OCI-LY3 (cell line): ENCODE data around the gene MED13.

ENCODE experiments used
- EZH2phosphoT487 ChIP-seq: fragments of 200-600 bp; shearing (Covaris generic); IDR thresholded peaks from 2 replicates; pipeline ENCODE4 v1.6.1; 2018; ENCODE audit warnings: antibody characterized with exemption, mixed run types, low read depth
- TF ChIP-seq, protein P1 (sequence below): fragments of 200-600, 300-600 bp; sonication (generic); IDR thresholded peaks from 2 replicates; pipeline ENCODE4 v1.5.1; 2014; ENCODE audit warnings: antibody characterized with exemption, low read length, low read depth

DNA sequence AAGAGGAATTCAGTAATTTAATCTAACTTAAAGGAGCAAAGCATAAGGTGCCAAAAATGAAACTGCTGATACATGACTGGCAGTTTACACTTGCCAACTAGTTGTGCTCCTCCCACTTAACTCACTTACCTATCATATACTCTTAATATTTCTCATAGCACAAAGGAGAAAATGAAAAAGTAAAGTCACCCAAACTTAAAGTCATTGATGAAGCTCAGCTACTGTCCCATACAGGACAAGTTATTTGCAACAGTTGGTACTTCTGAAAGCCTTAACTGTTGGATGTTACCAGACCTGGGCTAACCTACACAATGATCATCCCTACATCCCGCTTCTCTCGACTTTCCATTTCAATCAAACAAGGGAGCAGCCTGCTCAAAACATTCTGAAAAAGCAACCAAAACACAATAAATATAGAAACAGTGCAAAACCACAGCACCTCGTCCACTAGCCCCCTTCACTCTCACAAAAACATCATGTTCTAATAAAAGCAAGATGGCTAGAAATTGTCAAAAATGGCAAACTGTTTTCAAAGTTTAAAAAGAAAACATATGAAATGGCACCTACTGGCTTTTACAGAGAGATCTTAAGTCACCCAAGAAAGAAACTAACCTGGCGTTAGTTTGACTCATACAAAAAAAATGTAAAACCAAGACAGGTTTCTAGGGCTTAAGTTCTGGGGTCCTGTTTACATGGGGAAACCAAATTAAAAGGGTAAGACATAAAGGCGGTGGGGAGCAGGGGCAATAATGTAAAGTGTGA lies 868 bp downstream of the MED13 start:
- TF ChIP-seq, protein P1, sequence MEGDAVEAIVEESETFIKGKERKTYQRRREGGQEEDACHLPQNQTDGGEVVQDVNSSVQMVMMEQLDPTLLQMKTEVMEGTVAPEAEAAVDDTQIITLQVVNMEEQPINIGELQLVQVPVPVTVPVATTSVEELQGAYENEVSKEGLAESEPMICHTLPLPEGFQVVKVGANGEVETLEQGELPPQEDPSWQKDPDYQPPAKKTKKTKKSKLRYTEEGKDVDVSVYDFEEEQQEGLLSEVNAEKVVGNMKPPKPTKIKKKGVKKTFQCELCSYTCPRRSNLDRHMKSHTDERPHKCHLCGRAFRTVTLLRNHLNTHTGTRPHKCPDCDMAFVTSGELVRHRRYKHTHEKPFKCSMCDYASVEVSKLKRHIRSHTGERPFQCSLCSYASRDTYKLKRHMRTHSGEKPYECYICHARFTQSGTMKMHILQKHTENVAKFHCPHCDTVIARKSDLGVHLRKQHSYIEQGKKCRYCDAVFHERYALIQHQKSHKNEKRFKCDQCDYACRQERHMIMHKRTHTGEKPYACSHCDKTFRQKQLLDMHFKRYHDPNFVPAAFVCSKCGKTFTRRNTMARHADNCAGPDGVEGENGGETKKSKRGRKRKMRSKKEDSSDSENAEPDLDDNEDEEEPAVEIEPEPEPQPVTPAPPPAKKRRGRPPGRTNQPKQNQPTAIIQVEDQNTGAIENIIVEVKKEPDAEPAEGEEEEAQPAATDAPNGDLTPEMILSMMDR = no peak
- TF ChIP-seq EZH2phosphoT487 = no peak
